HEK293 (cell line): ENCODE results near the gene FIS1.

Experiments used
- CTCF ChIA-PET: fragments of 350-600 bp; formaldehyde crosslinking; extraction: SDS; loops from one replicate; lab custom pipeline; 2021; ENCODE audit warnings: antibody characterized with exemption; lab: Yijun Ruan, JAX
- POLR2A ChIA-PET: fragments of 300-600 bp; formaldehyde crosslinking; extraction: SDS; loops from one replicate; lab custom pipeline; 2020; ENCODE audit warnings: antibody characterized with exemption, inconsistent platforms; lab: Yijun Ruan, JAX
- H3K27ac ChIP-seq: fragments of 200-500 bp; sonication (Bioruptor generic); 2 replicates; pipeline ENCODE4 v1.5.1; 2014; ENCODE audit warnings: low read depth, low read length, control low read depth, inconsistent platforms; ENCODE audit errors: extremely low read depth
- H3K36me3 ChIP-seq, 2 experiments: fragments of 200-500 bp in 1 of 2; sonication (Bioruptor generic) in 1 of 2; 1 replicate in 1 of 2; 2 replicates in 1 of 2; pipeline ENCODE4 v1.5.1; 2014 to 2017; ENCODE audit warnings: inconsistent platforms in 2 of 2, low read length in 2 of 2; ENCODE audit not compliant: control insufficient read depth in 2 of 2, insufficient read depth in 1 of 2
- H3K4me1 ChIP-seq: fragments of 200-500 bp; sonication (Bioruptor generic); 2 replicates; pipeline ENCODE4 v1.5.1; 2014; ENCODE audit warnings: mild to moderate bottlenecking, low read length, inconsistent platforms; ENCODE audit not compliant: control insufficient read depth, insufficient read depth
- H3K4me3 ChIP-seq: 2 replicates; pipeline ENCODE4 v1.5.1; 2011; ENCODE audit warnings: low read depth, mild to moderate bottlenecking, control low read depth, low read length, moderate library complexity
- H3K9me3 ChIP-seq: fragments of 200-500 bp; sonication (Bioruptor generic); 2 replicates; pipeline ENCODE4 v1.5.1; 2014; ENCODE audit warnings: low read depth, low read length, inconsistent platforms; ENCODE audit not compliant: control insufficient read depth, insufficient read depth
- BCL11A ChIP-seq: fragments of 450-650 bp; formaldehyde crosslinking; IDR thresholded peaks from 2 replicates; pipeline ENCODE4 v1.5.1; 2016; ENCODE audit warnings: low read depth, missing biosample characterization, missing genetic modification characterization
- EGR2 ChIP-seq: fragments of 450-650 bp; formaldehyde crosslinking; IDR thresholded peaks from 2 replicates; pipeline ENCODE4 v1.5.1; 2016; ENCODE audit warnings: low read depth, missing biosample characterization, missing genetic modification characterization
- SP3 ChIP-seq: fragments of 450-650 bp; formaldehyde crosslinking; IDR thresholded peaks from 2 replicates; pipeline ENCODE4 v1.5.1; 2016; ENCODE audit warnings: missing biosample characterization, missing genetic modification characterization
- TRIM28 ChIP-seq: IDR thresholded peaks from 2 replicates; pipeline ENCODE4 v1.6.1; 2011; ENCODE audit warnings: low read length, control low read depth, borderline replicate concordance
- ZFHX2 ChIP-seq: fragments of 450-650 bp; formaldehyde crosslinking; conservative IDR thresholded peaks from 2 replicates; pipeline ENCODE4 v1.5.1; 2016; ENCODE audit warnings: missing biosample characterization, missing genetic modification characterization
- ZFP69B ChIP-seq: fragments of 450-650 bp; formaldehyde crosslinking; IDR thresholded peaks from 2 replicates; pipeline ENCODE4 v1.5.1; 2016; ENCODE audit warnings: missing biosample characterization, missing genetic modification characterization
- ZNF2 ChIP-seq: fragments of 450-650 bp; formaldehyde crosslinking; IDR thresholded peaks from 2 replicates; pipeline ENCODE4 v1.5.1; 2016; ENCODE audit warnings: missing biosample characterization, missing genetic modification characterization
- ZNF544 ChIP-seq: fragments of 450-650 bp; formaldehyde crosslinking; IDR thresholded peaks from 2 replicates; pipeline ENCODE4 v1.5.0; 2017; ENCODE audit warnings: missing biosample characterization, missing genetic modification characterization
- TF ChIP-seq, protein P1 (sequence below): fragments of 450-650 bp; formaldehyde crosslinking; IDR thresholded peaks from 2 replicates; pipeline ENCODE4 v1.5.1; 2016; ENCODE audit warnings: missing biosample characterization, missing genetic modification characterization
- TF ChIP-seq, protein P2 (sequence below): fragments of 450-650 bp; formaldehyde crosslinking; IDR thresholded peaks from 2 replicates; pipeline ENCODE4 v1.5.1; 2016; ENCODE audit warnings: missing biosample characterization, missing genetic modification characterization

The FIS1 gene

DNA sequence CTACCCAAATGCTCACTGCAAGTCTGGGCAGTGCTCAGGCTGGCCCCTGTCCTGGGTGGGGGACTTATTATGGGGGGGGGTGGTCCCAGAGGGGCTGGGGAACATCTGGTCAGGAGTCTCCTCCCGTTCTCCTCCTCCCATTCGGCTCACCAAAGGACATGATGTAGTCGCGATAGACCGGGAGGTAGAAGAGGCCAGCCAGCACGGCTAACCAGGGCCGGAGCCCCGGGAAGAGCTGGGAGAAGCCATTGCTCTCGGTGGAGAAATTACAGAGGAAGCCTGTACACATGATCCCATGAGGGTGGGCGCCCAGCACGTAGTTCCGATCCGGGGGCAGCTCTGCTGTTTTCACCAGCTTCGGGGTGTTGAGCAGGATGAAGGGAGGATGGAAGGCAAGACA is 46.4 kb downstream of the FIS1 start:
- POLR2A ChIA-PET, result no interaction called here
- Histone ChIP-seq H3K36me3 (no peaks in the 10 kb centered on the region), H3K4me3 (no peak overlapping the region), H3K9me3 (no peaks in the 10 kb centered on the region), H3K27ac (no peak overlapping the region), H3K4me1 (no peaks in the 10 kb centered on the region)
- TF ChIP-seq TRIM28 (no peak), SP3 (tag by site-specific recombination) (no peak), ZNF2 (no peak)
- CTCF ChIA-PET, result interaction anchor here (0.7 kb wide), 1 partner anchor 441 kb away, joined by 3 read pairs; no protein-coding TSS in a partner anchor

DNA sequence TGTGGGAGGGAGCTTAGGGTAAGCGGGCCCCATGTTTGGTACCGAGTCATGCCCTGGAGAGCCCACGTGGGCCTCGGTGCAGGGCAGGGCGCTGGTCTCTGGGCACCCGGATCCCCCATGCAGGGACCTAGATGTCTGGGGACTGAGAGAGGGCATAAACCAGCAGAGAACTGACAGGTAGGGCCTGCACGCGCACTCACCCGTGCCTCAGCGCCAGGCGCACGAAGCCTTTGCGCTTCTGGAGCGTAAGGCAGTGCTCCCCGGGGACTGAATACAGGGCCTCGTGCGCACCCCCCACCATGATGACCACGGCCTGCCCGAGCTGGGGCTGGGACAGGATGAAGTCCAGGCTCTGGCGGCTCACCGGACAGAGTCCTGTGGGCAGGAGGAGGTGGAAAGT is 46.9 kb downstream of the FIS1 start:
- POLR2A ChIA-PET, result no interaction called here
- CTCF ChIA-PET, result interaction anchor here (0.7 kb wide), 1 partner anchor 441 kb away, joined by 3 read pairs; no protein-coding TSS in a partner anchor
- no peak overlapping the region for H3K27ac ChIP-seq
- no peak overlapping the region for H3K4me3 ChIP-seq
- no peaks in the 10 kb centered on the region for H3K9me3 ChIP-seq
- TF ChIP-seq, protein P1, sequence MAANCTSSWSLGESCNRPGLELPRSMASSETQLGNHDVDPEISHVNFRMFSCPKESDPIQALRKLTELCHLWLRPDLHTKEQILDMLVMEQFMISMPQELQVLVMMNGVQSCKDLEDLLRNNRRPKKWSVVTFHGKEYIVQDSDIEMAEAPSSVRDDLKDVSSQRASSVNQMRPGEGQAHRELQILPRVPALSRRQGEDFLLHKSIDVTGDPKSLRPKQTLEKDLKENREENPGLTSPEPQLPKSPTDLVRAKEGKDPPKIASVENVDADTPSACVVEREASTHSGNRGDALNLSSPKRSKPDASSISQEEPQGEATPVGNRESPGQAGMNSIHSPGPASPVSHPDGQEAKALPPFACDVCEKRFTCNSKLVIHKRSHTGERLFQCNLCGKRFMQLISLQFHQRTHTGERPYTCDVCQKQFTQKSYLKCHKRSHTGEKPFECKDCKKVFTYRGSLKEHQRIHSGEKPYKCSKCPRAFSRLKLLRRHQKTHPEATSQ (tag by site-specific recombination), result no peak
- TF ChIP-seq, protein P2, sequence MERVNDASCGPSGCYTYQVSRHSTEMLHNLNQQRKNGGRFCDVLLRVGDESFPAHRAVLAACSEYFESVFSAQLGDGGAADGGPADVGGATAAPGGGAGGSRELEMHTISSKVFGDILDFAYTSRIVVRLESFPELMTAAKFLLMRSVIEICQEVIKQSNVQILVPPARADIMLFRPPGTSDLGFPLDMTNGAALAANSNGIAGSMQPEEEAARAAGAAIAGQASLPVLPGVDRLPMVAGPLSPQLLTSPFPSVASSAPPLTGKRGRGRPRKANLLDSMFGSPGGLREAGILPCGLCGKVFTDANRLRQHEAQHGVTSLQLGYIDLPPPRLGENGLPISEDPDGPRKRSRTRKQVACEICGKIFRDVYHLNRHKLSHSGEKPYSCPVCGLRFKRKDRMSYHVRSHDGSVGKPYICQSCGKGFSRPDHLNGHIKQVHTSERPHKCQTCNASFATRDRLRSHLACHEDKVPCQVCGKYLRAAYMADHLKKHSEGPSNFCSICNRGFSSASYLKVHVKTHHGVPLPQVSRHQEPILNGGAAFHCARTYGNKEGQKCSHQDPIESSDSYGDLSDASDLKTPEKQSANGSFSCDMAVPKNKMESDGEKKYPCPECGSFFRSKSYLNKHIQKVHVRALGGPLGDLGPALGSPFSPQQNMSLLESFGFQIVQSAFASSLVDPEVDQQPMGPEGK, result no peak
- no peak for TF ChIP-seq BCL11A
- no peak for TF ChIP-seq ZNF544 (tag by site-specific recombination)
- H3K36me3 ChIP-seq, result no peaks in the 10 kb centered on the region
- H3K4me1 ChIP-seq, result no peaks in the 10 kb centered on the region

DNA sequence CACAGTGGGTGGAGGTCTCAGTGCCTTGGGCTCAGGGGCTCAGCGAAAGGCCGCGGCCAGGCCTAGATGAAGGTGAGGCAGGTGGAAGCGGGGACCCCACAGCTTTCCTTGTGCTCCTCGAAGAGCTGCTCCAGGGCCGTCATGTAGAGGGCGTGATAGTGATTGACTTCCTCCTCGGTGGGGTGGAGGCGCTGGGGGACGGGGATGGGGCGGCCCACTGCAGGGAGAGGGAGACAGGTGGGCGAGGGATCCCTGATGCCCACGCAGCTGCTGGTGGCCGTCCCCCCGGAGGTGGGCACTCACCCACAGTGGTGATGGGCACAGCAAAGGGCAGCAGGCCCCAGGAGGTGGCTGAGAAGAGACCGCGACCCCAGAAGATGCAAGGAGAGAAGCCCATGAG is 49.0 kb downstream of the FIS1 start:
- Histone ChIP-seq H3K4me1 (no peaks in the 10 kb centered on the region), H3K27ac (no peak overlapping the region)
- ChIA-PET CTCF (interaction anchor here (2.1 kb wide), 1 partner anchor 52 kb away, joined by 34 read pairs; no protein-coding TSS in a partner anchor), POLR2A (interaction anchor here (0.7 kb wide), 1 partner anchor 115 kb away, joined by 4 read pairs; no protein-coding TSS in a partner anchor)
- TF ChIP-seq ZFP69B, result no peak
- TF ChIP-seq ZFHX2, result 0 out of 2 replicates have a peak, but pooled peaks have one; percentile 16
- TF ChIP-seq EGR2 (tag by site-specific recombination), result peak; percentile 34; the same call in 1 of the 2 replicates
- TF ChIP-seq, all 188 proteins: peak for 2
- H3K9me3 ChIP-seq, result no peaks in the 10 kb centered on the region
- H3K36me3 ChIP-seq, result no peaks in the 10 kb centered on the region
- no peak overlapping the region for H3K4me3 ChIP-seq
